GM12878 (cell line): Measurements from ENCODE around the gene ARL15. TPM values are rescaled to one million over a fixed set of nuclear protein-coding genes. Genes with fewer than 3 reads are reported as not detected.

ENCODE experiments used
- ATAC-seq: fragments of 200-7000 bp; cut with Tn5 transposase; 3 replicates; pipeline ENCODE4 v1.9.1; 2020; ENCODE audit warnings: mild to moderate bottlenecking, moderate library complexity
- BruUV-seq: library from RNA; stranded (reverse); fragments of 400-500 nt; replicated peaks from 2 replicates; lab custom pipeline; 2021; lab: Mats Ljungman, UMichigan
- CTCF ChIA-PET: fragments of 300-600 bp; sonication (Branson Sonifier 250); formaldehyde crosslinking; extraction: SDS; loops from one replicate; lab custom pipeline; 2021; ENCODE audit warnings: inconsistent platforms; lab: Yijun Ruan, JAX
- POLR2A ChIA-PET: fragments of 350-600 bp; formaldehyde crosslinking; extraction: SDS; loops from one replicate; lab custom pipeline; 2021; ENCODE audit warnings: inconsistent platforms; lab: Charles Lee
- RAD21 ChIA-PET: fragments of 300-600 bp; sonication (Branson Sonifier 250); formaldehyde crosslinking; loops from one replicate; lab custom pipeline; 2023; ENCODE audit warnings: antibody characterized with exemption; ENCODE audit not compliant: unreplicated experiment; lab: Charles Lee
- SMC1A ChIA-PET: fragments of 300-600 bp; sonication (Branson Sonifier 250); formaldehyde crosslinking; loops from one replicate; lab custom pipeline; 2023; ENCODE audit not compliant: unreplicated experiment, uncharacterized antibody; lab: Charles Lee
- DNase-seq: peaks from one replicate; pipeline ENCODE4 v3.0.0-alpha.2; 2011; ENCODE audit warnings: low read depth, low spot score
- FAIRE-seq: peaks from 3 replicates; lab custom pipeline; 2011; peaks lifted over from hg19 to GRCh38; lab: Jason Lieb, UNC
- H2AFZ ChIP-seq: 2 replicates; pipeline ENCODE4 v1.6.0; 2011; ENCODE audit warnings: low read depth, low read length, control low read depth; ENCODE audit not compliant: control insufficient read depth
- H3K27ac ChIP-seq: 2 replicates; pipeline ENCODE4 v1.5.1; 2011; ENCODE audit warnings: control low read depth; ENCODE audit not compliant: control insufficient read depth, insufficient read depth
- H3K27me3 ChIP-seq, 2 experiments: replicated peaks in 1 of 2; 2 replicates each; pipeline versions ENCODE4 v1.6.0 to v1.6.1; 2011; ENCODE audit warnings: low read length in 1 of 2; ENCODE audit not compliant: control insufficient read depth in 2 of 2, insufficient read depth in 2 of 2
- H3K36me3 ChIP-seq, 2 experiments: 2 replicates each; pipeline ENCODE4 v1.5.1; 2011; ENCODE audit warnings: low read length in 1 of 2; ENCODE audit not compliant: control insufficient read depth in 2 of 2, insufficient read depth in 2 of 2
- H3K4me1 ChIP-seq: 2 replicates; pipeline ENCODE4 v1.6.1; 2011; ENCODE audit warnings: mild to moderate bottlenecking, low read length, moderate library complexity, mixed read lengths; ENCODE audit not compliant: control insufficient read depth, insufficient read depth
- H3K4me2 ChIP-seq: 2 replicates; pipeline ENCODE4 v1.6.0; 2011; ENCODE audit warnings: control low read depth; ENCODE audit not compliant: control insufficient read depth, insufficient read depth
- H3K4me3 ChIP-seq: fragments of 200-600 bp; sonication (generic); 2 replicates; pipeline ENCODE4 v1.5.1; 2016
- H3K79me2 ChIP-seq: 2 replicates; pipeline ENCODE4 v1.6.0; 2011; ENCODE audit warnings: low read length; ENCODE audit not compliant: control insufficient read depth, insufficient read depth
- H3K9ac ChIP-seq: 2 replicates; pipeline ENCODE4 v1.8.0; 2011; ENCODE audit warnings: low read length, control low read depth, mixed read lengths; ENCODE audit not compliant: control insufficient read depth, insufficient read depth
- H3K9me3 ChIP-seq: replicated peaks from 3 replicates; pipeline ENCODE4 v1.5.1; 2011; ENCODE audit warnings: mild to moderate bottlenecking, low read length; ENCODE audit not compliant: control insufficient read depth, insufficient read depth
- H4K20me1 ChIP-seq: 2 replicates; pipeline ENCODE4 v1.6.0; 2011; ENCODE audit not compliant: control insufficient read depth, insufficient read depth
- BMI1 ChIP-seq: fragments of 450-650 bp; IDR thresholded peaks from 2 replicates; pipeline ENCODE4 v1.6.1; 2016; ENCODE audit warnings: mild to moderate bottlenecking, moderate library complexity, borderline replicate concordance
- FOXK2 ChIP-seq: fragments of 450-650 bp; IDR thresholded peaks from 2 replicates; pipeline ENCODE4 v1.6.1; 2017; ENCODE audit warnings: mild to moderate bottlenecking, moderate library complexity
- KDM1A ChIP-seq: fragments of 200-600 bp; sonication (generic); IDR thresholded peaks from 2 replicates; pipeline ENCODE4 v1.6.1; 2016; ENCODE audit warnings: borderline replicate concordance
- MTA2 ChIP-seq: fragments of 450-650 bp; IDR thresholded peaks from 2 replicates; pipeline ENCODE4 v1.6.1; 2016; ENCODE audit warnings: low read depth, mild to moderate bottlenecking, moderate library complexity
- NFIC ChIP-seq: IDR thresholded peaks from 2 replicates; pipeline ENCODE4 v1.6.1; 2012; ENCODE audit warnings: low read depth, mild to moderate bottlenecking, inconsistent platforms, low read length, moderate library complexity
- NFXL1 ChIP-seq: fragments of 450-650 bp; IDR thresholded peaks from 2 replicates; pipeline ENCODE4 v1.6.1; 2017; ENCODE audit warnings: antibody characterized with exemption, mild to moderate bottlenecking, borderline replicate concordance
- NFYB ChIP-seq: IDR thresholded peaks from 2 replicates; pipeline ENCODE4 v1.6.1; 2011; ENCODE audit warnings: low read depth, mild to moderate bottlenecking, low read length, improper control_type of control experiment, moderate library complexity; ENCODE audit not compliant: insufficient read depth
- RB1 ChIP-seq: fragments of 450-650 bp; formaldehyde crosslinking; IDR thresholded peaks from 2 replicates; pipeline ENCODE4 v1.6.1; 2017; ENCODE audit warnings: mild to moderate bottlenecking, borderline replicate concordance
- RUNX3 ChIP-seq: IDR thresholded peaks from 2 replicates; pipeline ENCODE4 v1.6.1; 2012; ENCODE audit warnings: low read length, inconsistent platforms
- SIX5 ChIP-seq: IDR thresholded peaks from 2 replicates; pipeline ENCODE4 v1.6.1; 2011; ENCODE audit warnings: mild to moderate bottlenecking, low read depth, low read length, moderate library complexity; ENCODE audit not compliant: severe bottlenecking
- SP1 ChIP-seq: IDR thresholded peaks from one replicate; pipeline ENCODE4 v1.6.1; 2011; ENCODE audit warnings: low read depth, low read length
- TCF7 ChIP-seq: IDR thresholded peaks from 2 replicates; pipeline ENCODE4 v1.6.1; 2014; ENCODE audit warnings: antibody characterized with exemption, borderline replicate concordance
- ZNF207 ChIP-seq: fragments of 450-650 bp; IDR thresholded peaks from 2 replicates; pipeline ENCODE4 v1.6.1; 2014; ENCODE audit warnings: antibody characterized with exemption, mild to moderate bottlenecking, borderline replicate concordance
- ZNF24 ChIP-seq: fragments of 450-650 bp; IDR thresholded peaks from 2 replicates; pipeline ENCODE4 v1.6.1; 2017; ENCODE audit warnings: antibody characterized with exemption, mild to moderate bottlenecking
- WGBS: methylation state at CpG from one replicate; pipeline ENCODE4 v1.1.6; 2016; ENCODE audit warnings: low lambda C conversion rate; ENCODE audit not compliant: insufficient replicate concordance, insufficient coverage; ENCODE audit errors: missing lambda C conversion rate; 5-methylcytosine and 5-hydroxymethylcytosine counted together
- in situ Hi-C: fragments of 300-500 bp; cut with MboI; formaldehyde crosslinking; loops from 9 replicates; pipeline ENCODE4 v1.14.3; 2018; ENCODE audit warnings: mixed read lengths
- intact Hi-C: fragments of 100-400 bp; cut with micrococcal nuclease; formaldehyde crosslinking; loops from one replicate; pipeline ENCODE4 v1.14.2; 2022; ENCODE audit not compliant: unreplicated experiment
- polyA plus RNA-seq, 11 experiments: library from polyadenylated mRNA; depleted of rRNA in 4 of 11; unstranded in 6 of 11; stranded (reverse) in 5 of 11; fragments of >200 nt; fragmentation: Nextera tagmentation in 4 of 11; fragmentation: Illumina TruSeq in 1 of 11; extraction: Ambion mirVana in 4 of 11; extraction: Trizol in 1 of 11; gene quantifications; 1 replicate in 1 of 11; 2 replicates in 10 of 11; pipeline versions ENCODE4 v1.2.1 to v1.2.3, GENCODE V29; 2011 to 2016; ENCODE audit warnings: inconsistent platforms in 2 of 11, missing spikeins in 2 of 11, low read depth in 1 of 11
- total RNA-seq, 4 experiments: library from RNA; depleted of rRNA in 3 of 4; stranded (reverse); fragments of >200 nt in 3 of 4; fragmentation: Illumina TruSeq in 1 of 4; extraction: Trizol in 1 of 4; gene quantifications; 2 replicates each; pipeline versions ENCODE4 v1.2.1 to v1.2.3, GENCODE V29; 2013 to 2021
- TF ChIP-seq, protein P1 (sequence below): fragments of 450-650 bp; IDR thresholded peaks from 2 replicates; pipeline ENCODE4 v1.6.1; 2016; ENCODE audit warnings: mild to moderate bottlenecking
- TF ChIP-seq, protein P2 (sequence below), 3 experiments: IDR thresholded peaks in 2 of 3; conservative IDR thresholded peaks in 1 of 3; 2 replicates each; pipeline ENCODE4 v1.5.1; 2011; ENCODE audit warnings: low read depth in 3 of 3, low read length in 3 of 3, mild to moderate bottlenecking in 3 of 3, control low read depth in 2 of 3, moderate library complexity in 2 of 3, inconsistent platforms in 1 of 3, mixed read lengths in 1 of 3; ENCODE audit not compliant: control insufficient read depth in 2 of 3, insufficient read depth in 1 of 3; ENCODE audit errors: extremely low read depth in 1 of 3

Gene ARL15
- total and polyA plus RNA-seq, 10 of the 15 experiments (the other 5 are each of a cell fraction or from before 2014, with no cell fraction given): 3.6 to 11.0 (median 7.7) TPM

DNA sequence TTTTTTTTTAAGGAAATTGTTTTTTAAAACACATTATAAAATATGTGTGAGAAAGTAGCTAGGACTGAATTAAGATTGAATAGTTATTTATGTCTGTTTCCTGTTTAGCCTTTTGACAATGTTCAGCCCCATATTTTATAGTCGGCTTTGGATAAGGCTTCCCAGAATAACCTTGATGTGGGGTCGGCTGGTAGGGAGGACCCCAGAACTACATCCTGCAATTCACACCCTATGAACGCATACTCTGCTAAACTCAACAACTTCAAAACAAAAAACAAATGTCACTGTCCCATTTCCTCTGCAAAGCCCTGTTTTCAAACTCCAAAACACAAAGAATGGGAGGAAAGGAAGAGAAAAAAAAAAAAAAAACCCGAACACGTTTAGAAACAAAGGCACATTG, 63.1 kb downstream of the ARL15 start:
- WGBS: 70% methylated on average over 5 of the region's 5 CpGs
- Histone ChIP-seq H3K9ac (no peak overlapping the region), H3K9me3 (no peaks in the 10 kb centered on the region), H2AFZ (no peak overlapping the region), H3K27me3 (no peaks in the 10 kb centered on the region), H4K20me1 (no peaks in the 10 kb centered on the region), H3K4me2 (no peak overlapping the region), H3K79me2 (no peaks in the 10 kb centered on the region), H3K4me3 (no peak overlapping the region), H3K36me3 (no peaks in the 10 kb centered on the region), H3K4me1 (no peaks in the 10 kb centered on the region; the same call in none of the 2 replicates), H3K27ac (no peak overlapping the region)
- intact Hi-C loops: loop anchor here (5.0 to 10.0 kb wide), 2 partner anchors 65 to 618 kb away; partner anchors contain the start of gene ARL15
- TF ChIP-seq, protein P1, sequence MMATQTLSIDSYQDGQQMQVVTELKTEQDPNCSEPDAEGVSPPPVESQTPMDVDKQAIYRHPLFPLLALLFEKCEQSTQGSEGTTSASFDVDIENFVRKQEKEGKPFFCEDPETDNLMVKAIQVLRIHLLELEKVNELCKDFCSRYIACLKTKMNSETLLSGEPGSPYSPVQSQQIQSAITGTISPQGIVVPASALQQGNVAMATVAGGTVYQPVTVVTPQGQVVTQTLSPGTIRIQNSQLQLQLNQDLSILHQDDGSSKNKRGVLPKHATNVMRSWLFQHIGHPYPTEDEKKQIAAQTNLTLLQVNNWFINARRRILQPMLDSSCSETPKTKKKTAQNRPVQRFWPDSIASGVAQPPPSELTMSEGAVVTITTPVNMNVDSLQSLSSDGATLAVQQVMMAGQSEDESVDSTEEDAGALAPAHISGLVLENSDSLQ: no peak
- TF ChIP-seq FOXK2 (no peak), SIX5 (no peak), NFIC (no peak), NFYB (no peak), BMI1 (no peak), RB1 (no peak), NFXL1 (no peak), SP1 (no peak), TCF7 (no peak), MTA2 (no peak), ZNF207 (no peak), RUNX3 (no peak), KDM1A (no peak), ZNF24 (no peak)
- TF ChIP-seq, protein P2, sequence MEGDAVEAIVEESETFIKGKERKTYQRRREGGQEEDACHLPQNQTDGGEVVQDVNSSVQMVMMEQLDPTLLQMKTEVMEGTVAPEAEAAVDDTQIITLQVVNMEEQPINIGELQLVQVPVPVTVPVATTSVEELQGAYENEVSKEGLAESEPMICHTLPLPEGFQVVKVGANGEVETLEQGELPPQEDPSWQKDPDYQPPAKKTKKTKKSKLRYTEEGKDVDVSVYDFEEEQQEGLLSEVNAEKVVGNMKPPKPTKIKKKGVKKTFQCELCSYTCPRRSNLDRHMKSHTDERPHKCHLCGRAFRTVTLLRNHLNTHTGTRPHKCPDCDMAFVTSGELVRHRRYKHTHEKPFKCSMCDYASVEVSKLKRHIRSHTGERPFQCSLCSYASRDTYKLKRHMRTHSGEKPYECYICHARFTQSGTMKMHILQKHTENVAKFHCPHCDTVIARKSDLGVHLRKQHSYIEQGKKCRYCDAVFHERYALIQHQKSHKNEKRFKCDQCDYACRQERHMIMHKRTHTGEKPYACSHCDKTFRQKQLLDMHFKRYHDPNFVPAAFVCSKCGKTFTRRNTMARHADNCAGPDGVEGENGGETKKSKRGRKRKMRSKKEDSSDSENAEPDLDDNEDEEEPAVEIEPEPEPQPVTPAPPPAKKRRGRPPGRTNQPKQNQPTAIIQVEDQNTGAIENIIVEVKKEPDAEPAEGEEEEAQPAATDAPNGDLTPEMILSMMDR (IDR thresholded peaks at IDR 0.05 in 2 of 3, conservative IDR thresholded peaks at IDR 0.05 in 1 of 3; ENCODE audit: control insufficient read depth in 2 of 3, extremely low read depth in 1 of 3, insufficient read depth in 1 of 3, low read depth in 3 of 3, low read length in 3 of 3): no peak
- FAIRE-seq: no peak
- BruUV-seq: no TSS peak
- RAD21 ChIA-PET: interaction anchor here (0.6 to 0.8 kb wide), 2 partner anchors 63 to 171 kb away, joined by 3 read pairs; partner anchors contain the start of gene ARL15
- POLR2A ChIA-PET: no interaction called here
- CTCF ChIA-PET: interaction anchor here (1.2 to 5.8 kb wide), 7 partner anchors 11 to 243 kb away, joined by 3 to 96 read pairs (median 5); no protein-coding TSS in a partner anchor
- ATAC-seq: no peak
- SMC1A ChIA-PET: interaction anchor here (0.7 to 4.1 kb wide), 11 partner anchors 53 to 427 kb away, joined by 3 to 23 read pairs (median 3); no protein-coding TSS in a partner anchor
- in situ Hi-C loops: no loop called here
- no peak for DNase-seq
